NCI-H1436 (cell line): Measurements from ENCODE around the gene PJVK.
"Not testable (repeated sequence)": the region's sequence is repeated elsewhere in the genome, so short reads cannot be mapped to it uniquely, and the experiment has no call there.

Source experiments
- DNase-seq: peaks from one replicate; lab custom pipeline; 2025; lab: John Stamatoyannopoulos, UW

Gene PJVK

DNA sequence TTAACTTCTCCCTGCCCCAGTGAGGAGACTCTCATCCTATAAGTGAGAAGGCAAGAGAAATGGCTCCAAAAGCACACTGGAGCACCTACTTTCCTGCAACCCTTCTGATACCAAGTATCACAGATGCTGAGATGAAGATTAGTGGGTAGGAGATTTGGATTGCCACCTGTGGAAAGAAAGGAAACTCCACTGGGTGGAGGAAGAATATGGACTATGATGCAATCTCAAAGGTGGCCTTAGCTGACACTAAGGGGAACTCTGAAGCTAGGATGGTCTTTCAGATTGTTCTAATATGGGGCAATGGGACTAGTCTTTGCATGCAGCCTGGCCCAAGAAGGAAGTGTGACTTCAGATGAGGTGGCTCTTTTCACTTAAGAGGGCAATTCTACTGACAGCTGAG, 21.8 kb upstream of the PJVK start:
- DNase-seq: no peak

GRCh38 chr2:178436662-178437061, 14.5 kb upstream of the PJVK start:
- DNase-seq: no peak

DNA sequence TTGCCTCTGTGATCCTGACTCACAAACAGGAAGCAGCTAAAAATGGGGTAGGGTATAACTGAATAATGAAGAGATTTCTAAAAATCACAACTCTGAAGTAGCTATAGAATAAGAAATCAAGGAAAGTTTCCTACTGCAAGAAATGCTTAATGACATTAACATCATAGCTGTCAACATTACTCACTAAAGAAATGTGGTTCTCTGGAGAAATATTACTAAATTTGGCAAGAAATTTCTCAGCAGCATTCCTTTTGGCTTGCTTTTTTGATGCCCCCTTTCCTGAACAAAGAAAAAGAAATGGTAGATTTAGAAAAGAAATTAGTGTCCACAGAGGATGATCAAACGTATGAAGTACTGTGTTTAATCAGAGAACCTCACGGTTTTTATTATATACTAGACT, 9.8 kb upstream of the PJVK start:
- no peak for DNase-seq

DNA sequence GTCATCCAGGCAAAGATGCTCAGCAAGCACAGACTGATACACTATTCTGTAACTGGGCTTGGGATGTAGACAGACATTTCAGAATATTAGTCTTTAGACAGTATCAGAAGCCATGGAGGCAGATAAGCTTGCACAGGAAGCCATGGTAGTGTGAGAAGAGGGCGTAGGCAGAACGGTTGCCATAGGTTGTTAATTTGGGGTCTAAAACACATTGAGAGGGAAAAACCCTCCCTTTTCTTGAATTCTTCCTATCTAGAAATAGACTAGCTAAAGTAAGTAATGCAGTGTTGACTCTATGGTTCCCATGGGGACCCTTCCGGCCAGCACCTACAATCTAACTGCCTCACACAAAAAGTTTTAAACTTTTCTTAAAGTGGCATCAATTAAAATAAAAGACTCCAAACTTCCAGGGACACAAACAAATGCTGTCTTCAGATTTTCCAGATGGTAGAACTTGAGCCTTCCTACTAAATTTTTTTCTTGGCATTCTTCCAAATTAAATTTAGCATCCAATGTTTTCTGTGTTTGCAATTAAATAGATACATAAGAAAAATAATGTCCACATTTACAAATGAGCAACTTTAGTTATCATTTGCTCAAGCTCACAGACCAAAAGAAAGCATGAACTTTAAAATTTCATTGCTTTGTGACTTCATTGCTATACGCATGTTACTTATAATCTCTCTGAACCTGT, 2.1 kb upstream of the PJVK start:
- no peak for DNase-seq

GRCh38 chr2:178449700-178450523, 1.3 kb upstream of the PJVK start:
- DNase-seq: no peak

DNA sequence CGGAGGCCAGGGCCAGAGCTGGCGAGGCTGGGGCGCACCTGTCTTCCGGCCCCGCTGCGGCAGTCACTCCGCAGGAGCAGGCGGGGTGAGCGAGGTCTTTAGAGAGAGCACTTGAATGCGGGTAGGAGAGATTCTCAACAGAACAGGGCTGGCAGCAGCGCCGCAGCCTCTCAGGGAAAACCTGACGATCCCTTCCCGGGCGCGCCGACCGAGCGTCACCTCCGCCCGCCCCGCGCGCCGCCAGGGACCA, 729 bp upstream of the PJVK start:
- DNase-seq: no peak

DNA sequence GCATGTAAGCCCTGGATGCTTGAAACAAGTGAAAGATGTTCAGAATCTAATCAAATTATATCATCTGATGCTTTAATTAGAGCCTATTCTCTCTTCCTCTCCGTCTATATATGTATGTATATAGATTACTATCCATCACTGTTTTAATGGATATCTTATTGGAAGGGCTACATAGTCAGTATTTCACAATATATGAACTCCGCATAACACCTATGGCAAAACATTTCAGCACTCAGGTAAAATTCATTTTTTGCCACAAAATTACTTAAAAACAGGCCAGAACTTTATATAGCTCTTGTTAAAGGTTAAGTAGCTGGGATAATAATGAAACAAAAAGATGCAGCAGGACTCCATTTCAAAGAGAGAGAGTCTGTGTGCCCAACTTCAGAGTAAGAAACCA, 1.2 kb downstream of the PJVK start:
- no peak for DNase-seq

- DNase-seq: no peak
Observed at GRCh38 chr2:178452870-178453269, 1.7 kb downstream of the PJVK start.

DNA sequence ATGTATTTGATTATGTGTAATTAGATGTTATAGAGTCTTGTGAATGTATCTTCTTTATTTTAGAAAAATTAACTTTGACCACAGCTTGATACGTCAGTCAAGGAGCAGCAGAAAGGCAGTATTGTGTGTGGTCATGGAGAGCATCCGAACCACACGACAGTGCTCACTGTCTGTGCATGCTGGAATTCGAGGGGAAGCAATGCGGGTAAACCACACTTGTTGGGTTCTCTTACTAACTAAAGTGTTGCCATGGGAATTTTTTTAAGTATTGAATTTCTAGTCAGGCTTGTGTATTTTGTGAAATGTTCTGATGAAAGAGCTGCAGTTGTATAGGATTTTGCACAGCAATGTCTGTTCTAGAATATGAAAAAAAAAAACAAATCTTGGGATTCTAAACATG, 4.8 kb downstream of the PJVK start:
- no peak for DNase-seq

GRCh38 chr2:178457390-178457886, 6.3 kb downstream of the PJVK start:
- DNase-seq: no peak

DNA sequence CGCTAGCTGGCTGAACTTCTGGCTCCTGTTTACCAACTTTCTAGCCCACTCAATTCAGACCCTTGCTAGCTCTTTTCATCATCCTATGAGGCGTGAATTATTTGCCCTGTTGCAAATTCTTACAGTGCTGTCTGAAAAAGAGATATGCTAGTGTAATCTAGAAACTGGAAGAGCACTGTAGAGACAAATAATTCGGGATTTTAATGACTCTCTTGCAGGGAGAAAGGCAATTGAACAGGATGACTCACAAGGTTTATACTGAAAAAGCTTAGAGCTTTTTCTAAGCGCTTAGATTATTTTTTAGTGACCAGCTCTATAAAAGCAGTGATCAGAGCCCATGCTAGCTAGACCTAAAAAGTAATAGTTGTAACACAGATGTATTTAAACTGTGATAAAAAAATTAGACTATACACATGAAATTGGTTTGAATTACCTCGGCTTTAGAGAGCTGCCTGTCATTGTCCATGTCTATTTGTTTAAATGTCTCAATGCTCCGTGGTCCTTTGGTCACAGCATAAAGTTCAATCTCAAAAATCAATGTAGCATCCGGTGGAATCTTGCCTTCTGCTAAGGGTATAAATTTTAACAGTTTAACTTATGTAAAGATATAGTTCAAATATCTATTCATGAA, 18.2 kb downstream of the PJVK start:
- no peak for DNase-seq

DNA sequence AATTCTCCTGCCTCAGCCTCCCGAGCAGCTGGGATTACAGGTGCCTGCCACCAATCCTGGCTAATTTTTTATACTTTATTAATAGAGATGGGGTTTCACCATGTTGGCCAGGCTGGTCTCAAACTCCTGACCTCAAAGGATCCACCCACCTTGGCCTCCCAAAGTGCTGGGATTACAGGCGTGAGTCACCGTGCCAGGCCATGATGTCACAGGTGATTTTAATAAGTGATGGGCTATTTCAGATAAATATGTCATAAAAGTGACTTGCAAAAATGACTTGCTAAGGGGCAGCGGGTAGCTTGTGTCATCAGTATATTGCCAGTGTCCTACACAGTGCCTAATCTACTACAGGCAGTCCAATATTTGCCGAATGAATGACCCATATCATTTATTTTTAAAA, 20.1 kb downstream of the PJVK start:
- DNase-seq: not testable (repeated sequence)

- DNase-seq: no peak
Observed at GRCh38 chr2:178473373-178473772, 22.2 kb downstream of the PJVK start.

DNA sequence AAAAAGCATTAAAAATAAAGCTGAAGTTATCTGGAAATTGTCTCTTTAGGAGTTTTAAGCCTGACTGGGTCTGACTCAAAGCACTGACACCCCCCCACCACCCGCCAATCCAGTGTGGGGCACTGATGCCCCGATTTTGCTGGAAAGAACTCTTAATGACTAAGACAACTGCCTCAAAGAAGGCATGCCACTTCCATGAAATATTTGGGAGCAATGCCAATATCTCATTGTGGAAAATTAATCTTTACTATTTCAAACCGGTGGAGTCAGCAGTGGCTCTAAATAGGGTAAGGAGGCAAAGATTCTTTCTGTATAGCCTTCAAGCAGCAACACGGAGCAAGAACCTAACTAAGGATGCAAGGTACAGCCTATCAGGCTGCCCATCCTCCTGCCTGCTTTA, 22.8 kb downstream of the PJVK start:
- DNase-seq: no peak

GRCh38 chr2:178474560-178474959, 23.4 kb downstream of the PJVK start:
- DNase-seq: no peak

DNA sequence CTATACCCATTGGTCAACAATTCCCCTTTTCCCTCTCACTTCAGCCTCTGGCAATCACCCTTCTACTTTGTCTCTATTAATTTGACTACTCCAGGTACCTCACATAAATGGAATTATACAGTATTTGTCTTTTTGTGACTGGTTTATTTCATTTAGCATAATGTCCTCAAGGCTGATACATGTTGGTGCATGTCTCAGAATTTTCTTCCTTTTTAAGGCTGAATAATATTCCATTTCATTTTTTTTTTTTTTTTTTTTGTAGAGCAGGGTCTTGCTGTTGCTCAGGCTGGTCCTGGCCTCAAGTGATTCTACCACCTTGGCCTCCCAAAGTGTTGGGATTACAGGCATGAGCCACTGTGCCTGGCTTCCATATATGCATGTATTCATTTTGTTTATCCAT, 25.3 kb downstream of the PJVK start:
- DNase-seq: no peak

DNA sequence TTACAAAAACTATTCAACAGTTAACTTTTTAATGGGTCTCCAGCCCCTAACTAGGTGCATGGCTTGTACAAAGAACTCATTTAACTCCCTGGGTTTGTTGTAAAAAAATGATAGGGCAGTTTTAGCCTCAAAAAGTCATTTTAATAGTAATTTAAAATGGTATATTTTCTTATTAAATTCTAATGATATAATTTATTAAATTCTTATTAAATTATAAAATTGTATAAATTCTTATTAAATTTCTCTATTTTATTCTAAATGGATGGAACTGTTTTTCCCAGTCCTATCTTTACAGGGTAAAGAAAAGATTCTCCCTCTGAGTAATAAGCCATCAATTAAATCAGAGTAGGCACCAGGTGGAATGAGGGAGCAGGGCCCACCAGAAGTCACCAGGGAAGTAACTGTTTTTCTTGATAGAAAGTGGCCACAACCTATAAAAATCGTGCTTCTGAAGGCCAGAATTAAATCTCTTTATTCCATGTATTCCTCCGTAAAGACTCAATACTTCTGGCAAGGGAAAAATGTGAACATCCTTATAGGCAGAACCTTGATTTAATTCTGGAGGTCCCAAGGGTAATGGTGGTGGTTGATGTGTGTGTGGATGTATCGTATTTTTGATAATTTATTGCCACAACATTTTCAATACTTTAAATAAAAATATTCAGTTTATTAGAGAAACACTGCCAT, 26.4 kb downstream of the PJVK start:
- DNase-seq: no peak

- no peak for DNase-seq
Observed at GRCh38 chr2:178478130-178478438, 26.9 kb downstream of the PJVK start.

DNA sequence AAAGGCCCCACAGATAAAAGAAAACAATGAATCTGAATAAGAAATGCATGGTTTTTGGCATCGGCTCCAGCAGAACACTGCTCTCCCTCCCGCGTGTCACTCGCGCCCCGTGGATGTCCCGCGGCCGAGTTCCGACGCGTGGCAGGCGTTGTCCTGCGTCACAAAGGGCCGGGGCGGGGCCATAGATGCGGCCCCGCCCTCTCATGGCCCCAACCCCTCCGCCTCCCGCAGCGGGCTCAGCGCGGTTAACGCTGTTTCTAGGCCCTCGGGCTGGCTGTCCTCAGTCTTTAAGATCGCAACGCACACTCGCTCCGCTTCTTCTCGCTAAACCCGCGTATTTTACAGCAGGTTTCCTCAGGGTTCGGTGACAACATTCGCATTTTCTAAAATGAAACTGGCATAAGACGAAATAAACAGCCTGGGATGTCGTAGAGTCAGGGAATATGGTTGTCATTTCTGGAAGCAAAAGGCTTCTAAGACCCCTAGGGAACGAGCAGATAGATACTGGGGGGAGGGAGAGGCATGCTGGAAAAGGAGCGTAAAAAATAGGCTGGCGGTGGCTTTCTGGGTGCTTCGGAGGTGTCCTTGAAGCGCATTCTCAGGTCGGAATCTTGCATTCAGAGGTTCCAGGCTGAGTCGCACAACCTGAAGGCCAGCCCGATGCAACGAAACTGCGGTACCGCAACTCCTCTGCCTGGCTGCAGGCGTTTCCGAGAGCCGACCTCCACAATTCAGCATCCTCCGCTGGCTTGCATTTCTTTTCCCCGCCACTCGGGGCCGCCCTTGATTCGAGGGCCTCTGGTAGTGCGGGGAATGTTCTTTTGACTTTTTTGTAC, 27.5 kb downstream of the PJVK start, which contains the start of gene FKBP7:
TSS of gene FKBP7 (minus strand) at position 162 of the 836 bp plus-strand sequence. CDS start at position 61, 101 bp downstream.
- peak; percentile 83 for DNase-seq

- DNase-seq: no peak
Observed at GRCh38 chr2:178479275-178479616, 28.1 kb downstream of the PJVK start.

- DNase-seq: no peak
Observed at GRCh38 chr2:178479758-178480226, 28.6 kb downstream of the PJVK start.
